CD4-positive, CD25-positive, alpha-beta regulatory T cell (primary cell): ENCODE results near the gene TESK2. TPM values are rescaled to one million over a fixed set of nuclear protein-coding genes. Genes with fewer than 3 reads are reported as not detected.

Experiments used
- ATAC-seq, 2 donors: fragments of 150-1000 bp; cut with Tn5 transposase; one replicate each; pipeline ENCODE4 v1.10.0; 2021; ENCODE audit warnings: low read depth in 2 of 2, moderate number of reproducible peaks in 2 of 2, moderate library complexity in 1 of 2
- DNase-seq, 3 donors: peaks; one replicate each; pipeline versions ENCODE4 v3.0.0 to v3.0.0-alpha.2; 2012 to 2022; ENCODE audit warnings: mixed read lengths in 1 of 3
- H3K27ac ChIP-seq: one replicate; pipeline ENCODE4 v1.7.0; 2013; ENCODE audit warnings: mild to moderate bottlenecking, low read length; ENCODE audit not compliant: insufficient read depth, poor library complexity, severe bottlenecking
- H3K27me3 ChIP-seq: one replicate; pipeline ENCODE4 v1.7.0; 2013; ENCODE audit warnings: low read length; ENCODE audit not compliant: control insufficient read depth, insufficient read depth
- H3K36me3 ChIP-seq: one replicate; pipeline ENCODE4 v1.7.0; 2013; ENCODE audit warnings: mild to moderate bottlenecking, low read length, moderate library complexity; ENCODE audit not compliant: control insufficient read depth, insufficient read depth
- H3K4me1 ChIP-seq: 2 replicates; pipeline ENCODE4 v1.7.0; 2013; ENCODE audit warnings: mild to moderate bottlenecking, low read length; ENCODE audit not compliant: insufficient read depth, control insufficient read depth, poor library complexity, severe bottlenecking
- H3K4me3 ChIP-seq: one replicate; pipeline ENCODE4 v1.7.0; 2013; ENCODE audit warnings: low read depth, mild to moderate bottlenecking, low read length, moderate library complexity
- H3K9me3 ChIP-seq, 2 experiments: 1 replicate in 1 of 2; 2 replicates in 1 of 2; pipeline ENCODE4 v1.7.0; 2013; ENCODE audit warnings: low read length in 2 of 2, mild to moderate bottlenecking in 1 of 2, moderate library complexity in 1 of 2; ENCODE audit not compliant: control insufficient read depth in 2 of 2
- H3K27ac Mint-ChIP-seq, 3 donors: one replicate each; pipeline ENCODE4 v1.8.0; 2020 to 2022; ENCODE audit warnings: mild to moderate bottlenecking in 3 of 3, mixed read lengths in 3 of 3, moderate library complexity in 2 of 3
- H3K27me3 Mint-ChIP-seq: one replicate; pipeline ENCODE4 v1.8.0; 2022; ENCODE audit warnings: mild to moderate bottlenecking, mixed read lengths
- H3K36me3 Mint-ChIP-seq: one replicate; pipeline ENCODE4 v1.8.0; 2020; ENCODE audit warnings: mixed read lengths
- H3K4me1 Mint-ChIP-seq, 4 donors: one replicate each; pipeline ENCODE4 v1.8.0; 2020 to 2022; ENCODE audit warnings: mixed read lengths in 4 of 4, mild to moderate bottlenecking in 1 of 4
- H3K4me3 Mint-ChIP-seq, 4 donors: one replicate each; pipeline ENCODE4 v1.8.0; 2020 to 2022; ENCODE audit warnings: mild to moderate bottlenecking in 4 of 4, mixed read lengths in 4 of 4, moderate library complexity in 3 of 4
- H3K9me3 Mint-ChIP-seq, 7 donors: one replicate each; pipeline ENCODE4 v1.8.0; 2020 to 2022; ENCODE audit warnings: mixed read lengths in 7 of 7, mild to moderate bottlenecking in 3 of 7, moderate library complexity in 2 of 7
- polyA plus RNA-seq, 4 donors: library from polyadenylated mRNA; unstranded; fragments of 300-500 nt; fragmentation: Illumina TruSeq; gene quantifications; one replicate each; pipeline ENCODE4 v1.2.3, GENCODE V29; 2021
- total RNA-seq: library from RNA; stranded (reverse); gene quantifications from one replicate; pipeline ENCODE4 v1.2.3, GENCODE V29; 2022

Gene TESK2
- total and polyA plus RNA-seq, 5 donors from 2014 or later: 2.9 to 5.3 (median 3.7) TPM

DNA sequence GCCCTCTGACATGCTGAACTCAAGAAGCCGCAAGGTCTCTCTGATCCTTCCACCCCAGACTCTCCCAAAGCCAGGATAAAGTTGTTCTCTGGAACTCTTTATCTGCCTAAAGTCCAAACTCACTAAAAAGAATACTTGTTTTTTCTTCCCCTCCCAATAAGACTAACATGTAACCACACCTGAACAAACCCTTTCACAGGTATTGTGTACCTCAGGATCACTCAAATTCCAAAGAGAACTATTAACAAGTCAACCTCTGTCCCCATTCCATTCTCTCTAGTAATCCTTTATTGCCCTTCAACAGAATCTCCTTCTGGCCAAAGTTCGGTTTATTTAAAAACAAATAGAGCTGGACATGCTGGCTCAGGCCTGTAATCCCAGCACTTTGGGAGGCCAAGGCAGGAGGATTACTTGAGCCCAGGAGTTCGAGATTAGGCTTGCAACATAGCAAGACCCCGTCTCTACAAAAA is 155.1 kb downstream of the TESK2 start:
- no peak for ATAC-seq

DNA sequence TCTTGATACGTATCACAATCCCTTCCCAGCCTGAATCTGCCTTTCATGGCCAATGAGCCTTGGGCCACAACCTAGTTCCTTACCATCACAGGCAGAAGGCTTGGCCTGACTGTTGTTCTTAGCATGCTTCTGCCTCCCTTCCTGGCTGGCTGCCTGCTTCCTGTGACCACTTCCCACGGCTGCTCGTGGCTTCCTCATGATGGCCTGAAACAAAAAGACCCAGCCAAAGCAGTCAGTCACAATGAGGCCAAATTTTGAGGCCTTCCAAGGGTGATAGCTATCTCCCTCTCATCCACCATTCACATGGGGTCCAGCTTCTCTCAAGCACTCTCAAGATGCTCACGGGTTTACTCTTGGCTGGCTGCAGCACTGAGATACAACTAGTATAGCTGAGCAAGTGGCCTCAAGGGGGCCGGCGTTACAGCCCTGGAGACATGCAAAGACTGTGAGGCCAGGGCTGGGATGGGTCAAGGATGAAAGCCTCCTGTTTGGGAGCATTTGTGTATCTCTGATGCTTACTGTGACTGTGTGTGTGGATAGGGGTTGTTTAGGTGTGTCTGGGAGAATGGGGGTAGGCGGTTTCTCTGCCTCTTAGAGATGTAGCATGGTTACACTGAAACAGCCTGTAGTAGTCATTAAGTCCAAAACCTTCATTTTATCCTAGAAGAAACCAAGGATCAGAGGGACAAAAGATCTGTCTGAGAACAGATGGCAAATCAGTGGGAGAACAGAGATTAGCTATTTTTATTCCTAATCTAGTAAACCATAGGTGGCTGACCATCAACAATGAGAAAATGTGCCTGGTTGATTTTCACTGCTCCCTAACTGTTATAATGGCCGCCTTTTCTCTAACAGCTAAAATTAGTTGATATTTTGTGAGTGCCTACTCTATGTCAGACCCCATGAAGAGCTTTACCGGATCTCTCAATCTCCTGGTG is 156.4 kb downstream of the TESK2 start:
- Histone ChIP-seq H3K27me3 (no peaks in the 10 kb centered on the region), H3K4me1 (peaks cover 7% of the 10 kb centered on the region), H3K36me3 (peaks cover 29% of the 10 kb centered on the region), H3K4me3 (no peak overlapping the region), H3K9me3 (no peaks in the 10 kb centered on the region), H3K27ac (no peak overlapping the region)
- DNase-seq (peak in 1 of 3 donors; percentile 52), ATAC-seq (no peak)
- Mint-ChIP-seq H3K4me3 (no peak overlapping the region), H3K36me3 (peaks cover 17% of the 10 kb centered on the region), H3K4me1 (peaks cover 10 to 51% (median 31%) of the 10 kb centered on the region in 4 donors), H3K27me3 (no peaks in the 10 kb centered on the region), H3K27ac (peak overlapping the region; percentile 39 to 71 (median 49)), H3K9me3 (no peaks in the 10 kb centered on the region)

More for the DNA sequence above, 155.1 kb downstream of the TESK2 start:
- Histone ChIP-seq H3K27me3 (no peaks in the 10 kb centered on the region), H3K9me3 (no peaks in the 10 kb centered on the region), H3K4me3 (no peak overlapping the region), H3K27ac (no peak overlapping the region), H3K4me1 (peaks cover 11% of the 10 kb centered on the region), H3K36me3 (peaks cover 24% of the 10 kb centered on the region)
- H3K36me3 Mint-ChIP-seq: peaks cover 15% of the 10 kb centered on the region
- peaks cover 17 to 61% (median 38%) of the 10 kb centered on the region in 4 donors for H3K4me1 Mint-ChIP-seq
- H3K27ac Mint-ChIP-seq: peak overlapping the region in 1 of 3 donors; percentile 21
- no peak for DNase-seq
- peak overlapping the region in 1 of 4 donors; percentile 15 for H3K4me3 Mint-ChIP-seq
- no peaks in the 10 kb centered on the region for H3K27me3 Mint-ChIP-seq
- peaks cover 0 to 1% (median 0%) of the 10 kb centered on the region in 7 donors for H3K9me3 Mint-ChIP-seq

DNA sequence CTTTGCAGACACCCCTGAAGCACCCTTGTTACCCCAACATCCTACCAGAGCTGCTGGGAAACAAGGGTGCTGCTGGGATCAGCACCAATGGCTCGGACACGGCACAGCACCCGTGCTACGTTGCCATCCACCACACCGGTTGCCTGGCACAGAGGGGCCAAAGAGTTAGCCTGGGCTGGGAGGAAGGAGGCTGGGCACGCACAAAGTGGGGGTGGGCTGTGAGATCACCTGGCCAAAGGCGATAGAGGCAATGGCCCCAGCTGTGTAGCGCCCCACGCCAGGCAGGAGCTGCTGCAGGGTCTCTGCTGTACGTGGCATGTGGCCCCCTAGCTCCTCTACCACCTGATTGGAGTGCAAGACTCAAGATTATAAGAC is 158.6 kb downstream of the TESK2 start:
- no peak for ATAC-seq
- H3K4me1 ChIP-seq: peaks cover 6% of the 10 kb centered on the region
- H3K9me3 ChIP-seq: no peaks in the 10 kb centered on the region
- Mint-ChIP-seq H3K4me3 (no peak overlapping the region), H3K36me3 (peaks cover 13% of the 10 kb centered on the region), H3K27ac (no peak overlapping the region), H3K27me3 (no peaks in the 10 kb centered on the region), H3K4me1 (peaks cover 0 to 40% (median 19%) of the 10 kb centered on the region in 4 donors), H3K9me3 (no peaks in the 10 kb centered on the region)
- H3K27ac ChIP-seq: no peak overlapping the region
- H3K4me3 ChIP-seq: no peak overlapping the region
- no peak for DNase-seq
- no peaks in the 10 kb centered on the region for H3K27me3 ChIP-seq
- H3K36me3 ChIP-seq: peaks cover 29% of the 10 kb centered on the region

DNA sequence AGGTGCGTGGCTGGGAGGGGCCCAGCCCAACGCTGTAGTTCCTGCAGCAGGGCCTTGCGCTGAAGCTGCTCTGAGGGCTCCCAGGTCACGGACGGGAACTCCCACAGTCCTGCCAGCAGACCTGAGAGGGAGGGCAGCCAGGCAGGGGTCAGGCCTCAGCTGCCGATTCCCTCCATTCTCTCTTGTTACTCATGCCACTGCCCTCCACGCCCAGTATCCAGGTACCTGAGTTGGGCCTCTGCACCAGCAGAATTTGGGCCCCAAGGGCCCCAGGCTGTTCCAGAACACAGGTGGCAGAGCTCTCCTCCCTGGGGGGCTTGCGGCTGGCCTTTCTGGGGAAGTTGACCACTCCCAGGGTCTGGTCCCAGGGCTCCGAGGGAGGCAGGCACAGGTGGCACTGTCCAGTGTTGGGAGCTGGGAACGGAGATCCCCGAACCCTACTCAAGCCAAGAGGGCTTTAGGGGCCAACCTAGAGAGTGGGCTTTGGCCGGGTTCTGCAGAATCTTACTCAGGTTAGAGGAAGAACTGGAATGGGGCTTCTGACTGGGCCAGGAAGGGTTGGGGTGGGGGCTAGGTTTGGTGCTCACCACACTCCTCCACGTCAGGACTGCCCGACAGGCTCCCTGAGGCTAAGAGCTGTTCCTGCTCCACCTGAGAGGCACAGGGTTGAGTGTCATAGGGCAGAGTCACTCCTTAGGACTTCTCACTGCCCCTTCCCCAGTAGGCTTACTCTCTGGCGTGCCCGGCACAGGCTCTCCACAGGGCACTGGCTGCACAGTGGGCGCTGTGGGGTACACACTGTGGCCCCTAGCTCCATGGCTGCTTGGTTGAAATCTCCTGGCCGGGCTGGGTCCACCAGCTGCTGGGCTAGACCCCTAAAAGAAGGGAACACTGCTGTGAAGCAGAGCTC is 159.3 kb downstream of the TESK2 start:
- no peaks in the 10 kb centered on the region for H3K27me3 Mint-ChIP-seq
- H3K27me3 ChIP-seq: no peaks in the 10 kb centered on the region
- peaks cover 29% of the 10 kb centered on the region for H3K36me3 ChIP-seq
- peaks cover 13% of the 10 kb centered on the region for H3K4me1 ChIP-seq
- H3K4me3 Mint-ChIP-seq: peak overlapping the region in 1 of 4 donors; percentile 33
- no peak overlapping the region for H3K4me3 ChIP-seq
- H3K27ac Mint-ChIP-seq: no peak overlapping the region
- H3K4me1 Mint-ChIP-seq: peaks cover 0 to 39% (median 18%) of the 10 kb centered on the region in 4 donors
- H3K36me3 Mint-ChIP-seq: peaks cover 13% of the 10 kb centered on the region
- ATAC-seq (no peak), DNase-seq (no peak)
- H3K9me3 ChIP-seq: no peaks in the 10 kb centered on the region
- H3K9me3 Mint-ChIP-seq: no peaks in the 10 kb centered on the region
- no peak overlapping the region for H3K27ac ChIP-seq

DNA sequence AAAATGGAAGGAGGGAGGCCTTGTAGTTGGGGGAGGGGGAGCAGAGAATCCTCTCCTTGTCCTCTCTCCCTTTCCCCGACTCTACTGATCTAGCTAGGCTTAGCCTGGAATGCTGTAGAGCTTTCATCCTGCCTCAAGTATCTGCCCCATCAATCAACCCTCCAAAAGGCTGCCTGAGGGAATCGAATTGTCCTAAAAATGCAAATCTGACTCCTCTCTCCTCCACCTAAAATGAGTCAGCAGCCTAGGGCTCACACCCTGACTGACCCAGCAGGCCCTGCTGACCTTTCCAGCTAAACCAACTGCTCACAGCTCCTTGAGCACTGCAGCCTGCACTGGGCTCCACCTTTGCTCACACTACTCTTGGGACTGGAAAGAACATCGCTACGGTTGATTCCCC is 161.5 kb downstream of the TESK2 start:
- DNase-seq (no peak), ATAC-seq (no peak)
- H3K9me3 Mint-ChIP-seq: no peaks in the 10 kb centered on the region
- H3K4me1 Mint-ChIP-seq: peaks cover 0 to 23% (median 6%) of the 10 kb centered on the region in 4 donors
- peak overlapping the region in 1 of 4 donors; percentile 26 for H3K4me3 Mint-ChIP-seq
- peaks cover 29% of the 10 kb centered on the region for H3K36me3 ChIP-seq
- H3K27ac ChIP-seq: no peak overlapping the region
- H3K4me3 ChIP-seq: no peak overlapping the region
- peaks cover 13% of the 10 kb centered on the region for H3K36me3 Mint-ChIP-seq
- no peaks in the 10 kb centered on the region for H3K9me3 ChIP-seq
- H3K4me1 ChIP-seq: peaks cover 15% of the 10 kb centered on the region
- no peak overlapping the region for H3K27ac Mint-ChIP-seq
- peaks cover 6% of the 10 kb centered on the region for H3K27me3 Mint-ChIP-seq
- H3K27me3 ChIP-seq: no peaks in the 10 kb centered on the region

DNA sequence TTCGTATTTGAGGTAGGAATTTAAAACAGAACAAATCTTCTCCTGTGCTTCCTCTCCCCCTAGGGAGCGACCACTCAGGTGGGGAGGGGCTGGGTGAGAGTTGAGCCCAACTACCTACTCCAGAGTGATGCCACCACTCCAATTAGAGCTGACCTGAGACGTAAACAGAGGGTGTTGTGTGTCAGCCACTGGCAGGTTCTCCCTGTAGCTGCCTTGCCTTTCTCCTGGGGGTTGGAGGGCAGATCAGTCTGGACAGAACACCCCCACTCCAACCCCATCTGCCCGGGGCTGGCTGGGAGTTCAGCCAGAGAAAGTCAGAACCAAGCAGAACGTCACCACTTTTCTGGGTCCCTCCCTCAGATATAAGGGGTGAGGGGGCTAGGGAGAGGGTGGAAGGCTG is 162.3 kb downstream of the TESK2 start:
- peaks cover 21% of the 10 kb centered on the region for H3K36me3 ChIP-seq
- H3K27ac ChIP-seq: no peak overlapping the region
- no peaks in the 10 kb centered on the region for H3K9me3 ChIP-seq
- H3K9me3 Mint-ChIP-seq: no peaks in the 10 kb centered on the region
- H3K36me3 Mint-ChIP-seq: peaks cover 8% of the 10 kb centered on the region
- peaks cover 0 to 16% (median 2%) of the 10 kb centered on the region in 4 donors for H3K4me1 Mint-ChIP-seq
- no peak for ATAC-seq
- H3K27me3 Mint-ChIP-seq: peaks cover 6% of the 10 kb centered on the region
- no peak for DNase-seq
- H3K27me3 ChIP-seq: no peaks in the 10 kb centered on the region
- H3K27ac Mint-ChIP-seq: peak overlapping the region in 1 of 3 donors; percentile 62
- H3K4me3 ChIP-seq: no peak overlapping the region
- H3K4me3 Mint-ChIP-seq: peak overlapping the region in 2 of 4 donors; percentile 41 to 60
- H3K4me1 ChIP-seq: peaks cover 15% of the 10 kb centered on the region
